HG02588 (cell line): ENCODE measurements around the gene RNF149.
"Not testable (repeated sequence)": the region's sequence is repeated elsewhere in the genome, so short reads cannot be mapped to it uniquely, and the experiment has no call there.

Experiments used
- ATAC-seq: cut with Tn5 transposase; IDR thresholded peaks from one replicate; pipeline ENCODE4 v1.9.1; 2021; ENCODE audit warnings: mild to moderate bottlenecking, moderate library complexity; ENCODE audit not compliant: unreplicated experiment

RNF149 gene

GRCh38 chr2:101235956-101236355 is 72.5 kb downstream of the RNF149 start:
- ATAC-seq: not testable (repeated sequence)

- no peak for ATAC-seq
Measured at GRCh38 chr2:101234169-101234938, 74.1 kb downstream of the RNF149 start.

- ATAC-seq: no peak
Measured at GRCh38 chr2:101232770-101233169, 75.7 kb downstream of the RNF149 start.

- no peak for ATAC-seq
Measured at GRCh38 chr2:101231937-101232730, 76.4 kb downstream of the RNF149 start.

GRCh38 chr2:101231240-101231639 is 77.3 kb downstream of the RNF149 start:
- ATAC-seq: no peak

GRCh38 chr2:101230541-101231001 is 77.9 kb downstream of the RNF149 start:
- ATAC-seq: no peak
